ENCODE data around the gene SAAL1. TPM values are rescaled to one million over a fixed set of nuclear protein-coding genes. Genes with fewer than 3 reads are reported as not detected.

Gene SAAL1
- total RNA-seq, 4 donors from 2014 or later: 3.0 to 16.1 (median 4.4) TPM

GRCh38 chr11:18105086-18105801 lies 638 bp downstream of the SAAL1 start:
- intact Hi-C loops (cut with DNase I; ENCODE audit: low total_unique reads): loop anchor here (5.0 kb wide), 2 partner anchors 93 to 113 kb away; partner anchors contain the start of gene SERGEF
- no peaks in the 10 kb centered on the region for H3K9me3 ChIP-seq
- in situ Hi-C loops (cut with MboI; ENCODE audit: low sequenced_read_pairs in 4 of 4): loop anchor here in 3 of 4 donors (10.0 to 25.0 kb wide), 2 partner anchors 110 to 632 kb away; partner anchors contain the start of gene IGSF22 (in 2 of the 3)
- peaks cover 0 to 31% of the 10 kb centered on the region in 2 donors for H3K36me3 ChIP-seq
- ATAC-seq (peak; percentile 12 to 24), DNase-seq (no peak)
- no peaks in the 10 kb centered on the region for H3K27me3 ChIP-seq
- peak overlapping the region; percentile 60 to 76 (median 68) for H3K27ac ChIP-seq
- H3K4me3 ChIP-seq: peak overlapping the region; percentile 85 to 96 (median 90)
- TF ChIP-seq POLR2A (IDR thresholded peaks at IDR 0.05): no peak
- TF ChIP-seq, protein P1, sequence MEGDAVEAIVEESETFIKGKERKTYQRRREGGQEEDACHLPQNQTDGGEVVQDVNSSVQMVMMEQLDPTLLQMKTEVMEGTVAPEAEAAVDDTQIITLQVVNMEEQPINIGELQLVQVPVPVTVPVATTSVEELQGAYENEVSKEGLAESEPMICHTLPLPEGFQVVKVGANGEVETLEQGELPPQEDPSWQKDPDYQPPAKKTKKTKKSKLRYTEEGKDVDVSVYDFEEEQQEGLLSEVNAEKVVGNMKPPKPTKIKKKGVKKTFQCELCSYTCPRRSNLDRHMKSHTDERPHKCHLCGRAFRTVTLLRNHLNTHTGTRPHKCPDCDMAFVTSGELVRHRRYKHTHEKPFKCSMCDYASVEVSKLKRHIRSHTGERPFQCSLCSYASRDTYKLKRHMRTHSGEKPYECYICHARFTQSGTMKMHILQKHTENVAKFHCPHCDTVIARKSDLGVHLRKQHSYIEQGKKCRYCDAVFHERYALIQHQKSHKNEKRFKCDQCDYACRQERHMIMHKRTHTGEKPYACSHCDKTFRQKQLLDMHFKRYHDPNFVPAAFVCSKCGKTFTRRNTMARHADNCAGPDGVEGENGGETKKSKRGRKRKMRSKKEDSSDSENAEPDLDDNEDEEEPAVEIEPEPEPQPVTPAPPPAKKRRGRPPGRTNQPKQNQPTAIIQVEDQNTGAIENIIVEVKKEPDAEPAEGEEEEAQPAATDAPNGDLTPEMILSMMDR (IDR thresholded peaks at IDR 0.05 in 4 of 5, conservative IDR thresholded peaks at IDR 0.05 in 1 of 5): no peak
- H3K4me1 ChIP-seq: peaks cover 6 to 12% of the 10 kb centered on the region in 2 donors

DNA sequence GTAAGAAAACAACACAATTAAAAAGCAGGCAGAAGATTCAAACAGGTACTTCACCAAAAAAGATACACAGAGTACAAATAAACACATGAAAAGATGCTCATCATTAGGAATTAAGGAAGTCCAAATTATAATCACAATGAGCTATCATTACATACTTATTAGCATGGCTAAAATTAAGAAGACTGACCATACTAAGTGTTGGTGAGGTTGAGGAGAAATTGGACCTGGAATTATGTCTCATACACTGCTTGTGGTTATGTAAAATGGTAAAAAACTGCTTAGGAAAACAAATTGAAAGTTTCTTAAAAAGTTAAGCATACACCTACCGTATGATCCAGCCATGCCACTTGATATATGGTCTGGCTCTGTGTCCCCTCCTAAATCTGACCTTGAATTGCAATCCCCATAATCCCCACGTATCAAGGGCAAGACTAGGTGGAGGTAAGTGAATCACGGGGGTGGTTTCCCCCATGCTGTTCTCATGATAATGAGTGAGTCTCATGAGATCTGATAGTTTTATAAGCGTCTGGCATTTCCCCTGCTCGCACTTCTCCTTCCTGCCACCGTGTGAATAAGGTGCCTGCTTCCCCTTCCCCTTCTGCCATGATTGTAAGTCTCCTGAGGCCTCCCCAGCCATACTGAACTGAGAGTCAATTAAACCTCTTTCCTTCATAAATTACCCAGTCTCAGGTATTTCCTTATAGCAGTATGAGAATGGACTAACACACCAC lies 4.8 kb downstream of the SAAL1 start:
- H3K27ac ChIP-seq: no peak overlapping the region
- ATAC-seq (no peak), DNase-seq (no peak)
- H3K4me1 ChIP-seq: peaks cover 6 to 12% of the 10 kb centered on the region in 2 donors
- H3K4me3 ChIP-seq: no peak overlapping the region
- H3K36me3 ChIP-seq: peaks cover 0 to 33% of the 10 kb centered on the region in 2 donors
- no peaks in the 10 kb centered on the region for H3K27me3 ChIP-seq
- TF ChIP-seq, protein P1 (IDR thresholded peaks at IDR 0.05 in 4 of 5, conservative IDR thresholded peaks at IDR 0.05 in 1 of 5): no peak
- TF ChIP-seq POLR2A (IDR thresholded peaks at IDR 0.05): no peak
- intact Hi-C loops (cut with DNase I; ENCODE audit: low total_unique reads) (no loop called here), in situ Hi-C loops (cut with MboI; ENCODE audit: low sequenced_read_pairs in 4 of 4) (loop anchor here in 3 of 4 donors (10.0 to 25.0 kb wide), 2 partner anchors 106 to 636 kb away; partner anchors contain the start of gene IGSF22 (in 2 of the 3))
- no peaks in the 10 kb centered on the region for H3K9me3 ChIP-seq

DNA sequence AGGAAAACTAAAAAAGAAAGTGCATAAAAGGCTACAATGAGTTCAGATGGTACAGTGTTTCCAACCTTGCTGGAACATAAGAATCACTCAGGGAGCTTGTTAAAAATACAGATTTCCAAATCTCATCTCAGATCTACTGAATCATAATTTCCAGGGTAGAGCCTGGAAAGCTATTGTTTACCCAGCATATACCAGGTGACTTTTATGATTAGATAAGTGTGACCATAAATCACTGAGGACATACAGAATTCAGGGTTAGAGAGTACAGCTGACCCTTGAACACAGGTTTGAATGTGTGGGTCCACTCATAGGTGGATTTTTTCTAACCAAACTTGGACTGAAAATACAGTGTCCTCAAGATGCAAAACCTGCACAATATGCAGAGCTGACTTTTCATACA lies 11.9 kb downstream of the SAAL1 start:
- H3K9me3 ChIP-seq: no peaks in the 10 kb centered on the region
- H3K36me3 ChIP-seq: peaks cover 0 to 59% of the 10 kb centered on the region in 2 donors
- H3K4me1 ChIP-seq: no peaks in the 10 kb centered on the region
- DNase-seq: no peak
- no peak for ATAC-seq
- no peaks in the 10 kb centered on the region for H3K27me3 ChIP-seq
- H3K4me3 ChIP-seq: no peak overlapping the region
- TF ChIP-seq, protein P1 (IDR thresholded peaks at IDR 0.05 in 4 of 5, conservative IDR thresholded peaks at IDR 0.05 in 1 of 5): no peak
- TF ChIP-seq POLR2A (IDR thresholded peaks at IDR 0.05): no peak
- H3K27ac ChIP-seq: no peak overlapping the region
- in situ Hi-C loops (cut with MboI; ENCODE audit: low sequenced_read_pairs in 4 of 4) (no loop called here), intact Hi-C loops (cut with DNase I; ENCODE audit: low total_unique reads) (no loop called here)

GRCh38 chr11:18091731-18092130 lies 14.2 kb downstream of the SAAL1 start:
- H3K36me3 ChIP-seq: peaks cover 0 to 81% of the 10 kb centered on the region in 2 donors
- ATAC-seq: no peak

More at GRCh38 chr11:18091731-18092130, 14.2 kb downstream of the SAAL1 start:
- in situ Hi-C loops (cut with MboI; ENCODE audit: low sequenced_read_pairs in 4 of 4): no loop called here
- Histone ChIP-seq H3K4me3 (no peak overlapping the region), H3K27me3 (no peaks in the 10 kb centered on the region), H3K27ac (no peak overlapping the region), H3K9me3 (no peaks in the 10 kb centered on the region), H3K4me1 (no peaks in the 10 kb centered on the region)
- TF ChIP-seq POLR2A (IDR thresholded peaks at IDR 0.05): no peak
- TF ChIP-seq, protein P1 (IDR thresholded peaks at IDR 0.05 in 4 of 5, conservative IDR thresholded peaks at IDR 0.05 in 1 of 5): no peak
- intact Hi-C loops (cut with DNase I; ENCODE audit: low total_unique reads): no loop called here
- DNase-seq: no peak

All from gastrocnemius medialis (tissue), 4 donors.